Hematopoietic multipotent progenitor cell treated with erythropoietin and hydrocortisone succinate and interleukin-3 and kit ligand, for 8 days (in vitro differentiated cells): ENCODE measurements around the gene CCNJ.

Experiments used
- DNase-seq: peaks from one replicate; pipeline ENCODE4 v3.0.0-alpha.2; 2015

Gene CCNJ

DNA sequence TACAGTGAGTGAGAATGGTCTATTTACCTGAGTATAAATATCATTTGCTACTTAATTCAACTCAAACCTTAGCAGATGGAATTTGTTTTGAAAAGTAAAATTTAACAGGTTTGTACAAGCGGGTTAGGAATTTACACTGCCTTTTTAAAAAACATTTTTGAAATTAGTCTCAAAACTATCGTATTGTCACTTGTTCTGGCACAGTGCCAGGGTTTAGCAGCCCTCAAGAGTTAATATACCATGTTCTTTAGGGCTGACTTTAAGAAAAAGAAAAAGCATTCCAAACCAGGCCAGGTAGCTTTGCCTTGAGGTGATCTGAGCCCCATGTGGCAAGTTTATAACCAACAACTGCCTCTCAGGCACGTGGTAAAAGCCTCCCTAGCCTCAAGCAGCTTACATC, 17.8 kb downstream of the CCNJ start:
- DNase-seq = no peak

DNA sequence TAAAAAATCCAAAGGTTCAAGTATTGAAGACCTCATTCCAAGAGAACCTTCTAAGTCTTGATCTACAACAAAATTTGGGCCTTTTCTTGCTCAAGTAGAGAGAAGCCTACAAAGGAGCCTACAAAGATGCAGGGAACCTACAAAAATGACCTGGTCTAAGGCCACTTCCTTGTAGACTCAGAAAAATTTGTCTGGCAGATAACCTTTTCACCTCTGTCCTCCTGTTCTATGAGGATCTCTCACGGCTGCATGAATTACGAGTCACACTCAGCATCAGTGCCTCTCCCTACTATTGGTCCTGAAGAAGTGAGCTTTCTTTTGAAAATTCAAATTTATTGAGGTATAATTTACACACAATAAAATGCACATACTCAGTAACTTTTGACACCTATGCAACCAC, 29.3 kb downstream of the CCNJ start:
- no peak for DNase-seq

DNA sequence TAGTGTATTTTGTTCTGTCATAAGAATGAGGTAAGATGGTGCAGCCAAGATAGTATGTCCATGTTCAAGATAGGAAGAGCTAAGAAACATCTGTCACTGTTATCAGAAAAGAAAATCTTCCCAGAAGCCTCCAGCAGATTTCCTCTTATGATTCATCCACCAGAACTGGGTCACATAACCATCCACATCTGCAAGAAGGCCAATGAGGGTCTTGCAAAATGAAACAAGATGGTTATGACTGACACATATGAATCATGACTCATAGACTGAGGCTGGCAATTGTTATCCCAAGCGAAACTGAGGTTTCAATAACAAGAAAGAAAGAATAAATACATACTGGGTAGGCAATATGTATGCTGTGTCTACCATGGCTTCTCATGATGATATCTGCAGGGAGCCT, 30.3 kb downstream of the CCNJ start:
- no peak for DNase-seq

- DNase-seq = no peak
These were observed 31.4 kb downstream of the CCNJ start for GRCh38 chr10:96074776-96075175.

- no peak for DNase-seq
These were observed 32.6 kb downstream of the CCNJ start for GRCh38 chr10:96075977-96076376.

GRCh38 chr10:96077156-96077555, 33.8 kb downstream of the CCNJ start:
- no peak for DNase-seq

DNA sequence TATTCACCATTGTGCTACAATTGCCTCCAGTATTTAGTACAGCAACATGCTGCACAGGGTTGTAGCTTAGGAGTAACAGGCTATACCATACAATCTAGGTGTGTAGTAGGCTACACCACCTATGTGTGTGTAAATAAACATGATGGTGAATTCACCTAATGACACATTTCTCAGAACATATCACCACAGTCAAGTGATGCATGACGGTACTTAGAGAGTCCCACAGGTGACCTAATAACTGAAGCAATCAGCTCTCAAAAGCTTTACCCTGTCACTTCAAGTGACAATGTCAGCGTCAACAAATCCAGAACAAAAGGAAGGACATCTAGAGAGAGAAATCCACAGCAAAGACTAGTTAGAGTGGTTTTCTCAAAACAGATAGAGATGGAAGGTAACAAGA, 38.8 kb downstream of the CCNJ start:
- no peak for DNase-seq

- no peak for DNase-seq
These were observed 39.4 kb downstream of the CCNJ start for GRCh38 chr10:96082748-96083147.

DNA sequence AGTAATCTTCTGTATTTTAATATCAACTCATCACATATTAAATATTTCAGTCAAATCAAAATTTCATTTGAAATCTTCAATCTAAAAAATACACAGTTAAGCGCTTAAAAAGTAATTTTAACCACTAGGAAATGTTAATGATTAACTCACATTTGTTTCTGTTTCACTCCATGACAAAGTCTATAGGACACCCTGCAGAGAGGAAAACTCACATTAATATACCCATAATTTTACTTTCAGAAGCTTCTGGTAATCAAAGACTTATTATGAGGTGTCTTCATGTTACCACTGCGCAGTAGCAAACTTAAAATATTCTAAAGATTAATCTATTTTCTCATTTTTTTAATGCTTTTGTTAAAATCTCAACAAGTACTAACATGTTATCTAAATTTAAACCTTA, 45.7 kb downstream of the CCNJ start:
- no peak for DNase-seq

GRCh38 chr10:96089670-96090462, 46.5 kb downstream of the CCNJ start:
- DNase-seq = peak; percentile 96

DNA sequence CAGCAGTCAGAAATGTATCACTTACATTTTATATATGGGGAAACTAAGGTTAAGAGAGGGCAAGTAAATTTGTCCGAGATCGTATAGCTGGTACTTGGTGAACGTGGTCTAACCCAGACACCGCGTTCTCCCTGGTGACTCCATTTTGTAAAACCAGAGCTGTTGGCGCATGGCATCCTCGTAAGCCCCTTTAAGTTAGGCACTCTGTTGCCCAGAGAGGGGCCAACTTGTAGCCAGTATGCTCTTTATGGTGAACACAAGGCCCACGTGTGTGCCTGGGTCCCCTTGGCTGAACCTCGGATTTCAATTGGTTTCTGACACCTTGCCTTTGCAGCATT, 47.0 kb downstream of the CCNJ start:
- no peak for DNase-seq

GRCh38 chr10:96092999-96093767, 49.8 kb downstream of the CCNJ start:
- DNase-seq = no peak

- DNase-seq = no peak
These were observed 50.6 kb downstream of the CCNJ start for GRCh38 chr10:96093948-96094347.

- no peak for DNase-seq
These were observed 53.6 kb downstream of the CCNJ start for GRCh38 chr10:96096958-96097357.

- no peak for DNase-seq
These were observed 54.5 kb downstream of the CCNJ start for GRCh38 chr10:96097865-96098264.

GRCh38 chr10:96107623-96108038, 64.2 kb downstream of the CCNJ start:
- DNase-seq = no peak
